ENCODE measurements around the gene NYAP2.

GRCh38 chr2:225581906-225582305 lies 182.4 kb downstream of the NYAP2 start:
- no peak for TF ChIP-seq POLR2A (IDR thresholded peaks at IDR 0.05)
- TF ChIP-seq CTCF (IDR thresholded peaks at IDR 0.05), result no peak
- no peak for TF ChIP-seq EP300 (IDR thresholded peaks at IDR 0.05)
- TF ChIP-seq POLR2AphosphoS5 (IDR thresholded peaks at IDR 0.05), result no peak

Data from gastroesophageal sphincter (tissue), 3 donors.